ENCODE data around the gene TCF25.
"Not testable (repeated sequence)": the region's sequence is repeated elsewhere in the genome, so short reads cannot be mapped to it uniquely, and the experiment has no call there.

TCF25 gene

DNA sequence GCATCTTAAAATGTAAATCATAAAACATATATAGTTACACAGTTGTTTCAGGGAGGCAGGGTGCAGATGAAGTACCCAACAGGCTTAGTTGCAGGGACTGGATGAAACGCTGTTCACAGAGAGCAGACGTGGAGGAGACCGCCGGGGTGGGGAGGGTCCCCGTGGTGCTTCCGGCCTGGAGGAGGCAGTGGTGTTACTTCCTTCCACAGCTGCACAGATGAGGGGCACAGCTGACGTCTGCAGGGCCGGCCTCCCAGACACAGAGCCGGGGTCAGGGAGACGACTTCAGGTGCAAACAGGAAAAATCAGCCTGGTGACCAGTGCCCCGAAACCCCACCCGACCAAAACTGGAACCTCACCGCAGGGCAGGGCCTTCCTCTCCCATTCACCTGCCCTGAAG lies 28.0 kb upstream of the TCF25 start:
- DNase-seq (ENCODE audit: low spot score), result no peak

DNA sequence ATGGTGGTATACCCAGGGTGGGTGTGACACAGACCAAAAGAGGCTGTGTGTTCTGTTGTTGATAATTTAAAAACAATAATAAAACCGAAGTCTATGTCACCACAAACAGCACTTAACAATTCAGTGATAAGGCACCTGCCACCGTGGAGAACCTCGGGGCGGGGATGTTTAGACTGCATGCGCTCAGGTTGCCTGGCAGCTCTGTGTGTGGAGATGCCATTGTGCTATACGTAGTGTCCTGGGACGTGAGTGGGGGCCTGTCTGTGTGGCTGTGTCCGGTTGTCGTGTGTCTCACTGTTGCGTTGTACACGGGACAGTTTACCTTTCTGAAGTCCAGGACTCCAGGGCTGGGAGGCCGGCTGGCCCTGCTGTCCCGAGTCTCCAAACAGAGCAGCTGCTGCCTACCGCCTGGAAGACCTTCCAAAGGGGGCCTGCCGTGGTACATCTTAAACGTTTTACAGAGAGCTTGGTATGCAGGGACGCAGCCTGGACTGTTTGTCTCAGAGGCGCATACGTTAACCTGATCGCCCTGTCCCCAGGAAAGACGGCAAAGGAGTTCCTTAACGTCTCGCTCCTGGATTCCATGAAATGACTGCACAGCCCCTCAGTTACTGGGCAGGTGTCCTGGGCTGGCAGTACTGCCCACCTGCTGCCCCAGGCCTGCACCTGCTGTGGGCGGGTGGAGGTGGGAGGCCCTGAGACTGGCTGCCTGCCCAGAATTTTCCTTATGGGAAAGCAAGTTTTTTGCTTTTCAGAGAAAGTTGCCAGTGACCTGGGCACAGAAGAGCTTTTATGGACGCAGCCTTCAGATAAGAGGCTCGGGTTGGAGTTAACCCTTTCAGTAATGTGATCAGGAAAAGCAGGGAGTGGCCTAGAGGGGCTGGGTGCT lies 26.1 kb upstream of the TCF25 start:
- no peak for DNase-seq (ENCODE audit: low spot score)

DNA sequence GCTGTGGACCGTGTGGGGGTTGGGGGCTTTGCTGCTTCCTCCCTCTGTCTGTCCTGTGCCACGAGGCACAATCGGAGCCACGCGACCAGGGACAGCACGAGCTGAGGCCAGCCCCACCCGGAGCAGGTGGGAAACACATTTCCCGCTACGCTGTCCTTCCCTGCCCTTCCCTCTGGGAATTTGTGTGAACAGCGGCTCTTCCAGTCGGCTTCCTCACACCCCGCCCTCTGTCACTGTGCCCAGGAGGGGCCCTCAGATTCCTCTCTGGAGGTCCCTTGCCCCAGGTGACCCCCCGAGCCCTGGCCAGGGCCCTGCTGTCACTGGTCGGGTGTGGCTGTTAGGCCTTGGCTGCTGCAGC lies 25.5 kb upstream of the TCF25 start:
- no peak for DNase-seq (ENCODE audit: low spot score)

DNA sequence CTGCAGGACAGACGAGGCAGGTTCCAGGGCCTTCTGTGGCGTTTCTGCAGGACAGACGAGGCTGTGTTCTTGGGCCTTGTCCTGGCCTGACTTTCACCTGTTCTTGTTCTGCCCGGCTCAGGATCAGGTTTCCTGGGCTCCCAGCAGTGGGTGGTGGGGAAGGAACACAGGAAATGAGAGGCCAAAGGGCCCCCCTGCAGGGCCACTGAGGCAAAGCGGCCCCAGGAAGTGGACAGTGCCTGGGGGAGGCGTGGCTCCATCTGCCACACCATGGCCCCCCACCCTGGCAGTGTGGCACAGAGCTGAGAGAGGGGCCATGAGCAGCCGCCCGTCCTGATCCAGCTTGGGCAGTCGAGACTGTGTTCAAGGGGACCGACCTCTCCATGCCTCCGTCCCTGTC lies 24.4 kb upstream of the TCF25 start:
- DNase-seq (ENCODE audit: low spot score), result no peak

DNA sequence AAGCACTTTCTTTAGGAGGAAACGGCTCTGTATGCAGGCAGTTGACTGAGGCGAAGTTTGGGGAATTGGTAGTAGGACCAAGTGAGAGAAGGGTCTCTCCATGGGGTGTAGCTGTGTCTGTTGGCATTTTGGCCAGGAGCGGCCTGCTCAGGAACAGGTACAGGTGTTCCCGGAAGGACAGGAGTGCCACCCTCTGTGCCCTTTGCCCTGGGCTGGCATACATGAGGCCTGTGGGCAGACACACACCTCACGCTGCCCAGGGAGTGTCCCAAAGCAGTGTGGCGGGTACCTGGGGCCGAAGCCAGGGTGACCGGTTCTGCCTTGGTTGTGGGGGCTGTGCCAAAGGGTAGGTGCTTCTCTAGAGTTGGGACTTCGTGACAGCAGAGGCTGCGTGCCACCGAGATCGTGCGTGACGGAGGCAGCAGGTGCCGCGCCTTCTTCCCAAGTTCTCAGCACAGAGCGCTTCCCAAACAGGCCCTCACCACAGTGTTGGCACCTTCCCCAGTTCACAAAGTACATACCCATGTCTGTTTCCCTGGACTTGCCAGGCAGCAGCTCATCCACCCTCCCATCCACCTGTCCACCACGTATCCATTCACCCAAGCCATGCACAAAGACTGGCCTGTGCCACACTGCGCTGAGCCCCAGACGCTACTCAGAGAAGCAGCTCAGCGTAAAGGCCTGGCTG lies 19.9 kb upstream of the TCF25 start:
- no peak for DNase-seq (ENCODE audit: low spot score)

DNA sequence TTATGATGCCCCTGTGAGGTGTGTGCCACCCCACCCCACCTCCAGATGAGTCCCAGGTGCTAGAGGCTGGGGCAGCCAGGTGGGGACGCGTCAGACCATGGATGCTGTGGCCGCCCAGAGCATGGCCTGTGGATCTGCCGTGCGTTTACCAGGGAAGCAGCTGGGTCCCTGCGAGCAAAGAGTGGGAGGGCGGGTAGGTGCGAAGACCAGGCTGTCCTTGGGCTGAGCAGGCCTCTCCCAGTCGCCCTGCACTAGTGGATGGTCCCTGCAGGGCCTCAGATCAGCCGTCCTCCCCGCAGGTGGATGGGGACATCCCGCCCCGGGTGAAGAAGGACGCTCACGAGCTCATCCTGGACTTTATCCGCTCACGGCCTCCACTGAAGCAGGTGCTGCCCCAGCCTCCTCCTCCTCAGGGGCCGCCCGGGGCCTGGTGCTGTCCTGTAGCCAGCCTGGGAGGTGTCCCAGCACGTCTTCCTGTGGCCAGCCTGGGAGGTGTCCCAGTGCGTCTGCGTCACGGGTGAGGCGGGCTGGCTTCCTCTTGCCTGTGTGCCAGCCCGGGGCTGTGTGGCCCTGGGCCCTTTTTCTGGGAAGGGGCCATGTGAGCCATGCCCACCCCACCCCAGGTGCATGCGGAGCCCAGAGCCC lies 18.0 kb upstream of the TCF25 start:
- no peak for DNase-seq (ENCODE audit: low spot score)

DNA sequence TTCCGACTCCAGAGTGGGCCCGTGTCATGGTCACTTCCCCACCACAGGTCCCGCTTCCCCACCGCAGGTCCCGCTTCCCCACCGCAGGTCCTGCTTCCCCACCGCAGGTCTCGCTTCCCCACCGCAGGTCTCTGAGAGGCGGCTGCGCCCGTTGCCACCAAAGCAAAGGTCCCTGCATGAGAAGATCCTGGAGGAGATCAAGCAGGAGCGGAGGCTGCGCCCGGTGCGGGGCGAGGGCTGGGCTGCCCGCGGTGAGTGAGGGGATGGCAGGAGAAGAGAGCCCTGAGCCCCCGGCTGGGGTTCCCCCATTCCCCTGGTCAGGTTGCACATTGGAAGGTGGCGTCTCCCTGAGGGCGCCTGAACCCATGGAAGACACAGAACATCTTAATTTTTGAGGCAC lies 17.4 kb upstream of the TCF25 start:
- no peak for DNase-seq (ENCODE audit: low spot score)

DNA sequence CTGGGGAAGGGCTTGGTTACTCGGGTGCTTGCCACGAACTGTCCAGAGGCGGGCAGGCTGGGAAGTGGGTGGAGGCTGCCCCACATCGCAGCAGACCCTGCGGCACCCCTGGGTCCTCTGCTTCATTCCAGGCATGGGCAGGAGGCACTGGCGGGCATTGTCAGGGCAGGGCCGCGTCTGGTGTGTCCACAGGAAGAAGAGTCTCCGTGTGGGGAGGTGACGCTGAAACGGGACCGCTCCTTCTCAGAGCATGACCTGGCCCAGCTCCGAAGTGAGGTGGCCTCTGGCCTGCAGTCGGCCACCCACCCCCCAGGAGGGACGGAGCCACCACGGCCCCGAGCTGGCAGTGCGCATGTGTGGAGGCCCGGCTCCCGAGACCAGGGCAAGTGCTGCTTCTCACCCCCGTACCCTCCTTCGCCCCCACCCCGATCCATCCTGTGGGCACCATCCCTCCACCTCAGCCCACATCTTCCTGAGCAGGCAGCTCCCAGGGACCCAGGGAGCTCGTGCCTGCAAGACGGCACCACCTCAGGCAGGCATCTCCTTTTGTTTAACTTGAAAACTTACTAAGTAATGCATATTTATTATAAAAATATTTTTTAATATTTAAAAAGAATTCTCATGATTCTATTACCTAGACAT lies 14.3 kb upstream of the TCF25 start:
- no peak for DNase-seq (ENCODE audit: low spot score)

DNA sequence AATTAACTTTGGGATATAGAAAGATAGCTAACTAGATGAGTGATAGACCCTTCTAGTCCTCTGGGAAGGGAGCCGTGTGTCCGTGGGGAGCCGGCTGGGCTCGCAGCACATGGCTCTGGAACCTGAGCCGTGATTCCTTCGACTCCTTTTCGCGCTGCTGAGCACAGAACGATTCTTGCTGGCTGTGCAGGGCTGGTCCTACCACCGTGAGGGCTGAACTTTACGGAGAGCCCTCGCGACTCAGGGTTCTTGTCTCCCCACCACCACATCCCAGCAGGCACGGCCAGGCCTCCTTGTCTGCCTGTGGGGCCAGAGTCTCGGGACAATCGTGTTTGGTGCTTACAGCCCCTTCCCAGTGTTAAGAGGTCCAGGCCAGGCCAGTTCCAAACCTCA lies 13.8 kb upstream of the TCF25 start:
- DNase-seq (ENCODE audit: low spot score), result no peak

DNA sequence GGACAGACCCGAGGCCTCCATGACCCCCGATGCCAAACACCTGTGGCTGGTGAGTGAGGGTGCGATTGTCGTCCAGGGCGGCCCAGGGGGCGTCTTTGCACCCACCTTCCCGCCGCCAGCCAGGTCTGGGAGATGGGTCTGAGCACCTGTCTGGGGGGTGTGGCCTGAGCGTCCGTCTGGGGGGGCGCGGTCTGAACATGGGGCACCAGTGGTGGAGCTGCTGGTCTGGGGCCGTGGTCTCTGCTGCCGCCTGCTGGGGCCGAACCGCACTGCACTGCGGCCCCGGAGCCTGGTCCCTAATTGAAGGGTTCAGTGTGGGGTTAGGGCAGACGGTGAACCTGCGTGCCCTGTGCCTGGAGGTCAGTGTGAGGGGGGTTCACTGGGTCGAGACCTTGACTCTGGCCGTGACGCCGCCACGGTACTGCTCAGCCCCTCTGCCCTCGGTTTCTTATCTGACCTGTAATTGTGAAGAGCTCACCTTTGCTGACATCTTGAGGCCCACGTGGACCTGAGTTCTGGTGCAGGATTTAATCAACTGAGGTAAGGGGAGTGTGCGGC lies 12.6 kb upstream of the TCF25 start:
- DNase-seq (ENCODE audit: low spot score), result peak; percentile 93

DNA sequence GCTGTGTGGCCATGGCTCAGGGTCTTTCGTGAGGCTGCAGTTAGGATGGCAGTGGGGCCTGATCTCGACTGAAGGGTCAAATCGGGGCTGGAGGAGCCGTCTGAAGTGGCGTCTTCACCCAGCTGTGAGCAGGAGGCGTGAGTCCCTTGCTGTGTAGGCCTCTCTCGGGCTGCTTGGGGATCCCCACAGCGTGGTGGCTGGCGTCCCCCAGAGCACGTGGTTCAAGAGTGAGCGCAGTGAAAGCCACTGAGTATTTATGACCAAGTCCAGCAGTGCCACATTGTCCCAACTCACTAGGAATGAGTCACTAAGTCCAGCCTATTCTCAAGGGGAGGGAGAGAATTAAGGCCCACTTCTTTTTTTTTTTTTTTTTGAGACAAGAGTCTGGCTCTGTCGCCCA lies 11.7 kb upstream of the TCF25 start:
- DNase-seq (ENCODE audit: low spot score), result no peak

DNA sequence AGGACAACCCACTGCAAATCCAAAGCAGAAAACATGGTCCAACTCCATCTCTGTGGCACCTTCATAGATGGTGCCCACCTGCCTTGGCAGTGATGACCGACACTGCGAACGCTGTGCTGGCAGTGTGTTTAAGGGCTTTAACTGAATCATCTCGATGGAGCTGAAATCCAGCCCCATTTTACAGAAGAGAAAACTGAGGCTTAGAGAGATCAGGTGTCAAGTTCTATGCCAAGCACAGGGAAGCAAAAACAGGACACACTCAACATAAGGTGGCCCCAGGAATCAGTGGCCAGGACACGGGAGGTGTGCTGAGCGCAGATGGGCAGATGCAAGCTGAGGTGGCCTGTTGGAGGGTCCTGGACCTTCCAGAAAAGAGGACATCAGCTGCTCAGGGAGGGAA lies 10.7 kb upstream of the TCF25 start:
- no peak for DNase-seq (ENCODE audit: low spot score)

DNA sequence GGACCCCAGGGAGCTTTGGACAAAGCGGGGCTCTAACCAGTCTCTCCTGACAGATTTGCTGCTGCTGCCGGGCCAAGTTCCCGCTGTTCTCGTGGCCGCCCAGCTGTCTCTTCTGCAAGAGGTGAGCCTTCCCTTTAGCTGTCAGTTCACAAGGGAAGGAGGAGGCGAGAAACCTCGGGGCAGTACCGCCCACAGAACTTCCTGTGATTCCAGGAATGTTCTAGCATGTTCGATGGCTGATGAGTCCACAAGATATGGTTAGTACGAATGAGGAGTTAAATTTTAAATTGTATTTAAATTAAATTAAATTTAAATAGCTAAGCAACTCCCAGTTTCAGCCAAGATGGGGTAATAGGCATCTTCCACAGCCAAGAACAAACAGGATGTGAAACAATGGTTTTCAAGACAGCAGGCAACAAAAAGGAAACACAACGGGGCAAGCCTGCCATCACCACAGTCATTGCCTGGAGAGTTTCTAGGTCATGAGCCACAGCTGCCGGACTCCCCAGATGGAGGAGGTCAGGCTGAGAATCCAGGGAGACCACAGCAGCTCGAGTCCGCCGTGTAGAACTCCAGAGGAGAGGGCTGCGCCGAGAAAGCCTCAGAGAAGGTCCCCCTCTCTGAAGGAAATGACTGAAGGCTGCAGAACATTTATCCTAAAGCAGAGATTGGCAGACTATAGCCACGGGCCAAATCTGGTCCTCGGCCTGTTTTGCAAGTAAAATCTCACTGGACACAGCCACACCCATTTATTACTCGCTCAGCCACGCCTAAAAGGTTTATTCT lies 9.5 kb upstream of the TCF25 start:
- no peak for DNase-seq (ENCODE audit: low spot score)

DNA sequence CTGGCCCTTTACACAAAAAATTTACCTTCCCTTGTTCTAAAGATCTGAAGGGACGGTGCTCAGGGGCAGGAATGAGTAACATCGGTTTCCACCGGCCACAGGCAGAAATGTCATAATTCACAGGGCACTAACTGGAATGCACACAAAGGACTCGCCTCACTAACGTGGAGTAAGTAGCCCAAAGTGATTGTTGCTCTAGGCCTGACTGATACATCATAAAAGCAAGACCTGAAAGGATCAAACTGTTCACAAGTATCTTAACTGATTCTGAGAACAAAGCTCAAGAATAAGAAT lies 8.9 kb upstream of the TCF25 start:
- no peak for DNase-seq (ENCODE audit: low spot score)

DNA sequence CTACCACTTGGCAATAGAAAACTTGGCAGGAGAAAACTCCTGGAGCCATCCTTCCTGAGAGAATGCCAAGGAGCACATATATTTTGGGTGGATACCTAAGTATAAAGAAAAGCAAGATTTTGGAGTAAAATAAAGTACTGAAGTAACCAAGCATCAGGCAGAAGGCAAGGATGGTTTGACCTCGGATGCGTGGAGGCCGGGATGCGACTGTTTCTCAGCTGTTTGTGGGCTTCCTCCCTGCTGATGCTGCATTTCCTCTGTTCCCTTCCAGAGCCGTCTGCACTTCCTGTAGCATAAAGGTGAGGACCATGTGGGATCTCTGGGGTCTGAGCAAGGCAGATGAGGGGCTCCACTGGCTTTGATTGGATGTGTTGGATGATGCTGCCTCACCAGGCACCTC lies 5.5 kb upstream of the TCF25 start:
- DNase-seq (ENCODE audit: low spot score), result no peak

DNA sequence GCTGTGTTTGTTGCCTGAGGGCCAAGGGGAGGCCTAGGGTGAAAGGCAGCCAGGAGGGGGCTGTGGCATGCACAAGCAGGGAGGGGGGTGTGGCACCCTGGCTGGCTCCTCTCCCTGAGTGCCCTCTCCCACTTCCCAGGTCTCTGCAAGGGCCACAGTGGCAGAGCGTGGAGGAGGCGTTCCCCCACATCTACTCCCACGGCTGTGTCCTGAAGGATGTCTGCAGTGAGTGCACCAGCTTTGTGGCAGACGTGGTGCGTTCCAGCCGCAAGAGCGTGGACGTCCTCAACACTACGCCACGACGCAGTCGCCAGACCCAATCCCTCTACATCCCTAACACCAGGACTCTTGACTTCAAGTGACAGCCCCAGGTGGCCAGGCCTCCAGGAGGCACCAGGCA lies 3.5 kb upstream of the TCF25 start:
- DNase-seq (ENCODE audit: low spot score), result no peak

DNA sequence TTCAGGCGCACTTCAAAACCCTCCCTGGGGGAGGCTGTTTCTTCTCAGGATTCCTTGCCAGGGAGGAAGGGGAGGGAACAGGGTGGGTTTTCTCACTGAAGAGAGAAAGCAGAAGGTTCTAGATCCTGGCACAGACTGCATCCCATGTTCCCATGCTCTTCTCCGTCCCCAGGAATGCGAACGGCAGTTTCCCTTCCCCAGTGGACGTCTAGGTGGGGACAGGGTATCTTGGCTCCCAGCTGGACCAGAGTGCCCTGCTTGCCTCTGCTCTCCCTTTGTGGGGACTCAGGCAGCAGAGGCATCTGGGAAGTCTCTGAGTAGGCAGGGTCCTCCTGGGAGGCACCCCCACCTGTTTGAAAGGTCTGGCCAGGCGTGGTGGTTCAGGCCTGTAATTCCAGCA lies 3.0 kb upstream of the TCF25 start:
- DNase-seq (ENCODE audit: low spot score), result no peak

DNA sequence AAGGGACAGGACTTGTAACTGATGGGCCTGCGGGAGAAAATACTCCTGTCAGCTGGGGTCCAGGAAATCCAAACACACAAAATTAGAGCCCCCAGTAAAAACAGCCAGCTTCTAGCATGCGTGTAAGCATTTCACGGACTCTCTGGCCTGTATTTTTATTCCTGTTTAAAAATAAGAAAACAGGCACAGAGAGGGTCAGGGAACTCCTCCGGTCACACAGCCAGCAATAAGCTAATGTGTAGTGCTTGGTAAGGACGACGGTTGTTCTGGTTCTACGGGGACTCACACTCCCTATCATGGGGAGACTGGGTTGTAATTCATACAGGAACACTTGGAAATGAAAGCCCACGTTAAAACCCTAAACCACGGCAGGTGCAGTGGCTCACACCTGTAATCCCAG lies 1.5 kb upstream of the TCF25 start:
- no peak for DNase-seq (ENCODE audit: low spot score)

DNA sequence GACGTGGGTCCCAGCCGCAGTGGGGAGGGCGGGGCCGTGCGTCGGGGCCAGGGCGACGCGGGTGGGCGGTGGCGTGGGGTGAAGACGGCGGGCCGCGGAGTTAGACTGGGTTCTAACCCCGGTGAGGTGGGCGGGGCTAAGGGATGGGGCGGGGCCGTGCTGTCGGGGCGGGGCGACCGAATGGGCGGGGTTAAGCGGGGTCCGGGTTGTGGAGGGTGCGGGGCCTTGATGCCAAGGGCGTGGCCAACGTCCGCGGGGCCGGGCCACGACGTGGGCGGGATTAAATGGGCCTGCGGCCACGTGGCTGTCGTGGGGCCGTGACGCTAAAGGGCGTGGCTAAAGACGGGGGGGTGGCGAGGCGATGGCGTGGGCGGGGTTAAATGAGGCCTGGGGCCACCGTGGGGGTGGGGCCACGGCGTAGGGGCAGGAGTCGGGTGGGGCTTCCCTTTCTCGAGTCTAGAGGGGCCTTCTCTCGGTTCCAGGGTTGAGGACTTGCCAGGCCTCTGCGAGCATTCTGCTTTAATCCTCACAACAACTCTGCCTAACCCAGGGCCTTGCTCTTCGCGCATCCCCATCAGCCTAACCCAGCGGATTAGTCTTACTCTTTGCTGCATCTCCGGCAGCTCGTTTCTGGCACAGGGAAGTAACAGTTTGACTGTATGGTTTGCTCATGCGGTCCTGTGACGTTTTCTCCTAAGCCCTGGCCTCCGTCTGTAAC lies 739 bp downstream of the TCF25 start:
- peak; percentile 98 for DNase-seq (ENCODE audit: low spot score)

DNA sequence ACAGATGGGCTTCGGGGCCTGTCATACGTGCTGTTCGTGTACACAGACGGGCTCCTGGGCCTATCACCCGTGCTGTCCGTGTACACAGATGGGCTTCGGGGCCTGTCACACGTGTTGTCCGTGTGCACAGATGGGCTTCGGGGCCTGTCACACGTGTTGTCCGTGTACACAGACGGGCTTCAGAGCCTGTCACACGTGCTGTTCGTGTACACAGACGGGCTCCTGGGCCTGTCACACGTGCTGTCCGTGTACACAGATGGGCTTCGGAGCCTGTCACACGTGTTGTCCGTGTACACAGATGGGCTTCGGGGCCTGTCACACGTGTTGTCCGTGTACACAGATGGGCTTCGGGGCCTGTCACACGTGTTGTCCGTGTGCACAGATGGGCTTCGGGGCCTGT lies 5.7 kb downstream of the TCF25 start:
- DNase-seq (ENCODE audit: low spot score), result not testable (repeated sequence)

All from AG20443 (cell line).